Measurements from ENCODE around the gene SLC6A1.

The SLC6A1 gene

DNA sequence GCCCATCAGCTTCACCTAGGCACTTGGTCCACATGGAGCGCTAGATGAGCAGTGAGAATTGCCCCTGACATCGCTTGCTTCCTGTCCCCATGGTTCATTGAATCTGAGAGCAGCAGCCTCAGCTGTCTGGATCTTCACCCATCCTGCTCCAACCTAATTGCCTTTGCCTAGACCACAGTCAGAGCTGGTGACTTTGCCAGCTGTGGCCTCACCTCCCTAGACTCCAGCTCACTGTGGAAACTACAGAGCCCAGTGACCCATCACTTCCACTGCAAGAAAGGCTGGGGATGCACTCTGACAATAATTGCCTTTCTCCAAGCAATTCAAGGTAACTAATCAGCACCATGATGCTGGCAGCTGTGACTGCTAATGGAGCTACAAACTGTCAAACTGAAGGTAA, 30.6 kb upstream of the SLC6A1 start:
- H3F3A ChIP-seq (ENCODE audit: insufficient read depth, low read length): no peaks in the 10 kb centered on the region
- H2AFZ ChIP-seq (ENCODE audit: low read length): no peak overlapping the region
- TF ChIP-seq, protein P1, sequence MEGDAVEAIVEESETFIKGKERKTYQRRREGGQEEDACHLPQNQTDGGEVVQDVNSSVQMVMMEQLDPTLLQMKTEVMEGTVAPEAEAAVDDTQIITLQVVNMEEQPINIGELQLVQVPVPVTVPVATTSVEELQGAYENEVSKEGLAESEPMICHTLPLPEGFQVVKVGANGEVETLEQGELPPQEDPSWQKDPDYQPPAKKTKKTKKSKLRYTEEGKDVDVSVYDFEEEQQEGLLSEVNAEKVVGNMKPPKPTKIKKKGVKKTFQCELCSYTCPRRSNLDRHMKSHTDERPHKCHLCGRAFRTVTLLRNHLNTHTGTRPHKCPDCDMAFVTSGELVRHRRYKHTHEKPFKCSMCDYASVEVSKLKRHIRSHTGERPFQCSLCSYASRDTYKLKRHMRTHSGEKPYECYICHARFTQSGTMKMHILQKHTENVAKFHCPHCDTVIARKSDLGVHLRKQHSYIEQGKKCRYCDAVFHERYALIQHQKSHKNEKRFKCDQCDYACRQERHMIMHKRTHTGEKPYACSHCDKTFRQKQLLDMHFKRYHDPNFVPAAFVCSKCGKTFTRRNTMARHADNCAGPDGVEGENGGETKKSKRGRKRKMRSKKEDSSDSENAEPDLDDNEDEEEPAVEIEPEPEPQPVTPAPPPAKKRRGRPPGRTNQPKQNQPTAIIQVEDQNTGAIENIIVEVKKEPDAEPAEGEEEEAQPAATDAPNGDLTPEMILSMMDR (IDR thresholded peaks at IDR 0.05; ENCODE audit: low read length): no peak
- TF ChIP-seq EZH2 (IDR thresholded peaks at IDR 0.05; ENCODE audit: borderline replicate concordance, low read length): no peak
- H3K27me3 ChIP-seq (ENCODE audit: insufficient read depth, low read length): no peaks in the 10 kb centered on the region; the same call in 1 of the 2 replicates
- no peak overlapping the region for H3K4me3 ChIP-seq (ENCODE audit: low read depth, low read length, poor library complexity, severe bottlenecking)
- no peak overlapping the region for H3K27ac ChIP-seq (ENCODE audit: low read depth, low read length, poor library complexity, severe bottlenecking)
- no peaks in the 10 kb centered on the region for H3K9me2 ChIP-seq (ENCODE audit: low read depth, low read length)
- no peaks in the 10 kb centered on the region for H3K36me3 ChIP-seq (ENCODE audit: insufficient read depth, low read length)
- no peaks in the 10 kb centered on the region for H4K20me1 ChIP-seq (ENCODE audit: insufficient read depth, low read length)
- no peak overlapping the region for H3K9ac ChIP-seq (ENCODE audit: low read length)
- H3K4me2 ChIP-seq (ENCODE audit: low read length): no peak overlapping the region
- no peaks in the 10 kb centered on the region for H3K79me2 ChIP-seq (ENCODE audit: insufficient read depth, low read length)
- no peaks in the 10 kb centered on the region for H3K9me3 ChIP-seq (ENCODE audit: low read length)
- H3K4me1 ChIP-seq (ENCODE audit: insufficient read depth, low read length, severe bottlenecking): no peaks in the 10 kb centered on the region

DNA sequence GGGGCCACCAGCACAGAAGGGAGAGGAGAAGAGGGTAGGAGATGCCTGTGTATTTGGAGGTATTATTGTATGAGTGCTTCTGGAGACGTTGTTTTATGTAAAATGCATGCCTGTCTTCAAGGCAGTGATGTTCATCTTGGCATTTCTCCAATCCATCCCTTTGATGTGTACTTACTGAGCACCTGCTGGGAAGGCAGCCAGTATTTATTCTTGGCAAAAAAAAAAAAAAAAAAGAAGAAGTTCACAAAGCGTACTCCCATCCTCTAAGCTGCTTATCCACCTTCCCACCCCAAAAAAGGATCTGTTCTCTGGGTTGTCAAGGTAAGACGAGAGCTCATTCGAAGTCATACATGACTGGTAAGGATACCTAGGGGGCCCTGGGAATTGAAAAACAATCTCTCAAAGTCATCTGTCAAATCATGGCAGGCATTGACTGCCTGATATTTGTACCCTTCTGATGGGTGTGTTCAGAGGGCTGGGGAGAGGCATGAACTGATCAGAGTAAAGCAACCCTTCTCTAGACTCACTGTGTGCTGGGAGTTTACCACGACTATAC, 30.0 kb upstream of the SLC6A1 start:
- Histone ChIP-seq H3K4me1 (ENCODE audit: insufficient read depth, low read length, severe bottlenecking) (no peaks in the 10 kb centered on the region), H4K20me1 (ENCODE audit: insufficient read depth, low read length) (no peaks in the 10 kb centered on the region), H3K9me2 (ENCODE audit: low read depth, low read length) (no peaks in the 10 kb centered on the region), H3K36me3 (ENCODE audit: insufficient read depth, low read length) (no peaks in the 10 kb centered on the region), H3K4me3 (ENCODE audit: low read depth, low read length, poor library complexity, severe bottlenecking) (no peak overlapping the region), H3F3A (ENCODE audit: insufficient read depth, low read length) (no peaks in the 10 kb centered on the region), H3K27me3 (ENCODE audit: insufficient read depth, low read length) (no peaks in the 10 kb centered on the region), H3K9ac (ENCODE audit: low read length) (no peak overlapping the region), H3K4me2 (ENCODE audit: low read length) (no peak overlapping the region), H3K27ac (ENCODE audit: low read depth, low read length, poor library complexity, severe bottlenecking) (no peak overlapping the region), H2AFZ (ENCODE audit: low read length) (no peak overlapping the region), H3K79me2 (ENCODE audit: insufficient read depth, low read length) (no peaks in the 10 kb centered on the region), H3K9me3 (ENCODE audit: low read length) (no peaks in the 10 kb centered on the region)
- TF ChIP-seq EZH2 (IDR thresholded peaks at IDR 0.05; ENCODE audit: borderline replicate concordance, low read length): no peak
- TF ChIP-seq, protein P1 (IDR thresholded peaks at IDR 0.05; ENCODE audit: low read length): no peak

DNA sequence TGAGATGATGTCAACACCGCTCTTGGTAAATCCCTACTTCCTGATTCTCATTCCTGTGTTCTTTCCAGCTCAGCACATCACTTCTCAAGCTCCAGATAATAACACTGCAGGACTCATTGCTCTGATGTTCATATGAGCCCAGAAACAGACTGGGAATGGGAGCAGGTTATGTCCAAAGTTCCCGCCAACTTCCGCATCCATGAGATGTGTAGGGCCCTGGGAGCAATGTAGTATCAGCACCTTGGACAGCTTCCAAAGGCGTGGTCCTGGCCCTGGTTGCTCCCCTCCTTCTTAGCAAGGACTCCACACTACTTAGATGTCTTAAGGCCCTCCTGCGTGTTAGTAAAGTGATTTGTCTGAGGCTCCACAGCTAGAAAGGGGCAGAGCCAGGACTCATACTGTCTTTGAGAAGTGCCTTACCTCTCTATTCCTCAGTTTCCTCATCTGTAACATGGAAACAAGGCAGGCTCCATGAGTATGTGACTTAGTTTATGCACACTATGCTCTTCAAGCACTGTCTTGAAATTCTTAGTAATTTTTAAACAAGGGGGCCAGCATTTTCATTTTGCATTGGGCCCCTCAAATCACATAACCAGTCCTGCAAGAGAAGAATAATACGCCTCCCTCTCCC, 27.9 kb upstream of the SLC6A1 start:
- Histone ChIP-seq H4K20me1 (ENCODE audit: insufficient read depth, low read length) (no peaks in the 10 kb centered on the region), H3K4me1 (ENCODE audit: insufficient read depth, low read length, severe bottlenecking) (no peaks in the 10 kb centered on the region), H3K9me2 (ENCODE audit: low read depth, low read length) (no peaks in the 10 kb centered on the region), H3K9me3 (ENCODE audit: low read length) (no peaks in the 10 kb centered on the region), H3K4me3 (ENCODE audit: low read depth, low read length, poor library complexity, severe bottlenecking) (no peak overlapping the region), H3K79me2 (ENCODE audit: insufficient read depth, low read length) (no peaks in the 10 kb centered on the region), H3K4me2 (ENCODE audit: low read length) (no peak overlapping the region), H3F3A (ENCODE audit: insufficient read depth, low read length) (no peaks in the 10 kb centered on the region), H2AFZ (ENCODE audit: low read length) (no peak overlapping the region), H3K9ac (ENCODE audit: low read length) (no peak overlapping the region), H3K27me3 (ENCODE audit: insufficient read depth, low read length) (no peaks in the 10 kb centered on the region), H3K27ac (ENCODE audit: low read depth, low read length, poor library complexity, severe bottlenecking) (no peak overlapping the region), H3K36me3 (ENCODE audit: insufficient read depth, low read length) (no peaks in the 10 kb centered on the region)
- no peak for TF ChIP-seq EZH2 (IDR thresholded peaks at IDR 0.05; ENCODE audit: borderline replicate concordance, low read length)
- TF ChIP-seq, protein P1 (IDR thresholded peaks at IDR 0.05; ENCODE audit: low read length): no peak

All from OCI-LY1 (cell line).